HK-2 (cell line): ENCODE results near the gene MLLT10.
A peak's percentile ranks its signal among the peaks of the same experiment; 100 is the strongest.

Experiments
- DNase-seq: peaks from one replicate; pipeline ENCODE4 v3.0.0-alpha.2; 2018; ENCODE audit not compliant: unreplicated experiment

MLLT10 gene

DNA sequence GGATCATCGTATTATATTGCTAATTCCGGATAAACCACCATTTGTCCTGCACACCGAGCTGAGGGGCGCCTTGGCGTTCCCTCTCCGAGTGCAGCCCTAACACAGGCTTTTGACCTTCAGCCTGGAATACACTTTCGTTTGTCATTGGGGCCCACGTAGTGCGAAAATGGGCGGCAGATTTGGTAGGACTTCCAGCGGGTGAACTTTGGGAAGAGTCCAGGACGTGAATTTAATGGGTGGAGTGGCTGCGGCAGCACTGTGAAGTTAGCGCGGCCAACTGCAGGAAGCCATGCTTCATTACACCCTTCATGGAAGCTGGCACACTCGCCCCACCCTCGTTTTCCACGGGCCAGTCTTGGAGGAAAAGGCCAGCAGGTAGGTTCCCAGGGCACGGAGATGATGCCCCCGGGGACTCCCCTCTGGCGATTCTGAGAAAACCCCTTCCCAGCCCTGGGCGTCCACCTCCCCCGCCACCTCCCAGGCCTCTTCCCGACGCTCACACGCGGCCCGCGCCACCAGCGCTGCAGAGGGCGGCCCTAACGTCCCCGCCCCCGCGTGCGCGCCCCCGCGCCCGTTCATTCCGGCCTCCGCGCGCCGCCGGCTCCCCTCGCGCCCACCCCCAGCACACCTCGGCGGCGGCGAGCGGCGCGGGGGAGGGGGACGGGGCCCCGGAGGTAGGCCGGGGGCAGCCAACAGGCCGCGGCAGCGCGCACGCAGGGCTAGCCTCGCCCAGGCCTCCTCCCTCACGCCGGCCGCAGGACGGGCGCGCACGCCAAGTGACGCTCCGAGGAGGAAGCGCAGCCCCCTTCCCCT, at the start of gene MLLT10:
MLLT10 (plus strand) TSS at position 766 of the 813 bp plus-strand sequence. CDS start 413 bp downstream, outside the sequence.
- DNase-seq: peak; percentile 90

DNA sequence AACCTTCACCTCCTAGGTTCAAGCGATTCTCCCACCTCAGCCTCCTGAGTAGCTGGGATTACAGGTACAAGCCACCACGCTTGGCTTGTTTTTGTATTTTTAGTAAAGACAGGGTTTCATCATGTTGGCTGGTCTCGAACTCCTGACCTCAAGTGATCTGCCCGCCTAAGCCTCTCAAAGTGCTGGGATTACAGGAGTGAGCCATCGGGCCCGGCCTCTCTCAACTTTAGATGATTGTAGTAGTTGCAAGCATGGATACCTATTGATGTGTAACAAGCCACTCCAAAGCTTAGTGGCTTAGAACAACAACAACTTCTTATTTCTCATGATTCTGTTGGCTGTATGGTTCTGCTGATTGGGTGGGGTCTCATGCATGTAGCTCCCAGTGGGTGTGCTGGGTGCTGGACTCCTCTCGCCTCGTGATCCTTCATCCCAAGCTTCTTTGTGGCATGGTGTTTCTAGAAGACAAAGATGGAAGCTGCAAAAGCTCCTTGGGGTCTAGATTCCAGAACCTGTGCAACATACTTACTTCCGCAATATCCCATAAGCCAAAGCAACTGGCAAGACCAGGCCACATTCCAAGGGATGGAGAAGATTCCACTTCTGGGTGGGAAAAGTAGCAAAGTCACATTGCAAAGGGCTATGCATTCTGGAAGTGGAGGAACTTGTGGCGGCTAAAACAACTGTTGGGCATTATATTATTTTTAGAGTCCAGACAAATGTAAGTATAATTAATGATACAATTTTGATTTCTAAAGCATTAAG, 46.4 kb upstream of the MLLT10 start:
- no peak for DNase-seq

DNA sequence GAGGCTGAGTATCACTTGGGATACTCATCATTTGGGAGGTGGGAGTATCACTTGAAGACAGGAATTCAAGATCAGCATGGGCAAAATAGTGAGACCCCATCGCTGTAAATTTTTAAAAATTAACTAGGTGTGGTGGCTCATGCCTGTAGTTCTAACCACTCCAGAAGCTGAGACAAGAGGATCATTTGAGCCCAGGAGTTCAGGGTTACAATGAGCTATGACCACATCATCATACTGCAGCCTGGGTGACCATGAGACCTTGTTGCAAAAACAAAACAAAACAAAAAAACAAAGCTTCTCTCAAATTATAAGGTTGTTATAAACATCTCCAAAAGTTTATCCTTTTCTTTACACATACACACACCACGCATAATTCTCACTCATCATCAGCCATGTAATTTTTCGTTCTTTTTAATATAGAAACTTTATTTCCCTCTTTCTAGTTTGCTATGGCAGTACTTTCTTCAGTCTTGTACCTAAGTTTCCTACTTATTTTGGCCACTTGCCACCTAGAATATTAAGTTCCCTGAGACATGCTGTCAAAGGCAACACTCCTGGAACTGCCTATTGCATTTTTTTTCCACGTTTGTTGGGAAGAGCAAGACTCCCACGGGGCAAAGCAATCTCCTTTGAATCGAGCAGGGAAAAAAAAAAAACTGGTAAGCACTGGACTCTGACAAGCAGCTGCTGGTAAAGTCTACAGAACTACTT, 45.6 kb upstream of the MLLT10 start:
- DNase-seq: no peak

DNA sequence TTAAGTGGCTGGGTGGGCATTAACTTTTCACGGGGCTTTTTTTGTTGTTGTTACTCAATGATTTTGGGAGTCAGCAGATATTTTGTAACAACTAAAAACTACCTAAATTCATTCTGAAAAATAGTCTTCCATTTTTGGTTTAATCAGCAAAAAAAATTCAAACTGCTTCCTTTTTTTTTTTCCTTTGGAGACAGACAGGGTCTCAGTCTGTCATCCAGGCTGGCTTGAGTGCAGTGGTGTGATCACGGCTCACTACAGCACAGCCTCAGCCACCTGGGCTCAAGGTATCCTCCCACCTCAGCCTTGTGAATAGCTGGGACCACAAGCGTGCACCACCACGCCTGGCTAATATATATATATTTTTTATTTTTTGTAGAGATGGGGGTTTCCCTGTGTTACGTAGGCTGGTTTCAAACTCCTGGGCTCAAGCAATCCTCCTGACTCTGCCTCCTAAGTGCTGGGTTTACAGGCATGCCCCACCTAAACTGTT, 45.0 kb upstream of the MLLT10 start:
- DNase-seq: no peak

DNA sequence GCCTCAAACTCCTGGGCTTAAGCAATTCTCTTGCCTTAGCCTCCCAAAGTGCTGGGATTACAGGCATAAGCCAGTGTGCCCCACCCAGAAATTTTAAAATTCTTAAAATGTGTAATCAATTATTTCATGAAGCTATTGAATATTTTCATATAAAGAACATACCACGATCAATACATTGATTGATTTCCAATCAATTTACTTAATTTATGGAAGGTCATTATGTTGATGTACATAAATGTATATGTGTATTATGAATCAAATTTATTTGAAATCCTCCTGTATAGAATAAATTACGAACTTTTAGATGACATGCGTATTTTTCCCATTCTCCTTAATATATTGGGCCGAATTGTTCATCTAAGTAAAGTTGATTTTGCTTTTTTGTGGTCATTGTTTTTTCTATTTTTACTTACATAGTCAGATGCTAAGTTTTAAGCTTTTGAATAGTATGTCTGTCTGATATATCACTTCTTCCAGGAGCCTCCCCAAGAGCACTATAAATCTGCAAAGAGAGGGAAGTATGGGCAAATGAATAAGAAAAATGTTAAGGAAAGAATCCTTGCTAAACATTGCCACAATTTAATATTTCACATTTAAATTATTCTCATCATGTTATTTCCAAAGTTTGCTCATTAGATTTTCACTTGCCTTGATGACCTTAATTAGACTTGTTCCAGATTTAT, 43.9 kb upstream of the MLLT10 start:
- no peak for DNase-seq

DNA sequence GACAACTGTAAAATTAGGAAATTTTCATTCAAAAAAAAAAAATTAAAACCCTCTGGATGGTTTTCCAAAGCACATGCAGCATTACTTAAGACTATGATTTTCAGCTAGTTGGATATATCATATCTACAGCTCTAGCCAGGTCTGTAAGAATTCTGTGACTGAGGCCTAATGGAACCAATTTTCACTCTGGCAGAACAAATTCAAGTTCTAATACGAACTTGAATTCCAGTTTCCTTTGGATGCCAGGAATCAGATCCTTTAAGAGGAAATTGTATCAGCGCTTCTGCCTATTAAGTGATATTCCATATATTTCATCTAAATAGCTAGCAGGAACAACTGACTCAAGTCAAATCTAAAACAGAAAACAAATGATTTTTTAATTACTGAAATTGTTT, 43.3 kb upstream of the MLLT10 start:
- no peak for DNase-seq

DNA sequence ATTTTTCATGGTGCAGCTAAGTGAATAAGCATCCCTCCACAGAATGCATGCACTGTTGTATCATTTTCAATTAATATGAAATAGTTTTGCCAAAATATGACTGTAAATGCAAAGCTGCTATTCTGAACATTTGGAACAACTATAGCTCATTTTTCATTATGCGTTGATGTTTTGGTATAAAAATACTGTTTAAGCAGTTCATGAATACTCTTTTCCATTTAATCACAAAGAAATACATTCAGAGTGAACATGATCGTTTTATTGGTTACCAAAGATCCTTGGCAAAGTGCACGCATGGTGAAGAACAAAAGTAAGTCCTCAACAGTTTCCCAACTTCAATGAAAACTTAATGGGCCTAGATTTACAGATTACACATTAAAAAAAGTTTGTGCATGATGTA, 41.6 kb upstream of the MLLT10 start:
- DNase-seq: no peak

DNA sequence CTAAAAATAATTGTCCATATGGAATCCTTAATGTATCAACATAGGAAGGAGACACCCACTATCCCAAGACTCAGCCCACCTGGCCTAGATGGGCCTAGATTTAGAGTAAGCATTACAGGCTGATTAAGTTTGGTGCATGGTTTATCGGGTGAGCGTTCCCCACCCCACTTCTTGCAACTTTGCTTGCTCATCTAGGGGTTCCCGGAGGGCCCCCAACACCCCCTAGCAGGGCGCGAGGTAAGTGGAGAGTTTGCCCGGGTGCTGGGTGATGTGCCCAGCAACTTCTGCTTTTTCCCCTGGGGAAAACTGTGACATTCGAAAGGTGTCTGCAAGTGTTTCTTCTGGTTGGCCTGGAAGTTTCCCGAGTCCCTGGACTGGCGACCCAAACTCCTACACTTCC, 40.2 kb upstream of the MLLT10 start:
- no peak for DNase-seq

DNA sequence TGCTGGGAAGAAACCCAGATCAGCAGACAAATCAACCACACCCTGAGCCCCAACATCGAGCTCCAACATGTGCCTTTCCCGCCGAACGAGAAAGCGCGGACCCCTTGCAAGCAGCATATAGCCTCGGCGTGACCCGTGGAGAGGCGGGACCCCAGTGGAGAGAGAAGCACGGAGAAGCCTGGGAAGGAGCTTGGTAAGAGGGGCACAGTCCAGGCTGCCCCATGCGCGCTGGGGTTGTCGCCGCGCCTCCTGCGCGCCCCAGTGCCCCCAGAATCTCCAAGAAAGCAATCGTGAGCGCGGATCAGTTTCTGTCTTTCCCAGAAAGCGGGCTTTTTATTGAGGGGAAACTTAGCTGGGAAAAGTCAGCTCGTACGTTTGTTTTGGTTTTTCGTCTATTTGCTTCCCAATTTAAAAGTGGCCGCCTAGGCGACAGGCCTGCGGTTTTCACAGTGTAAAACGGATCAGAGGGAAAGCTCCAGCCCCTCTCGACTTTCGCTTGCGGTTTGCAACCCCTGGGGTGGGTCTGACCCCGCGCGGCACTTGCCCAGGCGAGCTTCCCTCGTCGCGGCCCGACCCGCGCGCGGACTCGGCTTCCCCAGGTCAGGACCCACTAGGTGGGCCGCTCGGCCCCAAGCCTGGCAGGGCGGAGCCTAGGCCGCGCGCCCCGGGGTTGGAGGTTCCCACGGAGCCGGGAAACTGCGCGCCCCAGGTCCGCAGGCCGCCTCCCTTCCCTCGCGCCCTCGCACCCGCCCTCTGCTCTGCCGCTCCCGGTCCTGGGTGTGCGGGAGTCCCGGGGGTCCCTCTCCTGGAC, 39.6 kb upstream of the MLLT10 start:
- no peak for DNase-seq

DNA sequence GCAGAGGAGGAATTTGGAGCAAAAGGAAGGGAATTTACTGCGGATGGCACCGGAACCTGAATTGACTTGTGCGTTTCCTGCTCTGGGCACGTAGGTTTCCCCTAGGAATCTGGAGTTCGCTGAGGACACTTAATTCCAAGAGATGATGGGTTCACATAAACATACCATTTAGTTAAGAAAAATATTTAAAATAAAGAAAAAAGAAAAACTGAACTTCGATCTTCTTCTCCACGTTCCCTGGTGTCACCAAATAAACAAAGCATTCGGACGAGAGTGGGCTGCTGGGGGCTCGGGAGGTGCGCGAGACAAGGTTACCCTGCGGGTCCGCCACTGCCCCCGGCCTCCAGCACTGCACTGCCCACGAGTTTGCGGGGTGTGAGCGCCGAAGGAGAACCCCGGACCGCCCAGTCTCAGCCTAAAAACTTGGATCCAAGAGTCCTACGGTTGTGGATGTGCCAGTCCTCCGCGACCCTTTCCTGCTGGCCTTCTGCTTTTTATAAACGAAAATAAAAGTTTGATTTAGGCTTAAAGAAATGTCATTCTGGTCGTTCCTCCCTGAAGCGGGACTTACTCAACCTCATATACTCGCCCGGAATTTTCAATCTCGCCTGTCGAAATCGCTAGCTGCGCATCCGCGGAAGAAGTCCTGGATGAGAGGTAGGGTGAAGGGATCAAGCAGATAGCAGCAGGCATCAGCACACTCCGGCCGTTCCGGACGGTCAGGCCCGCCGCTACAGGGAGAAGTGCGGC, 38.9 kb upstream of the MLLT10 start:
- no peak for DNase-seq

DNA sequence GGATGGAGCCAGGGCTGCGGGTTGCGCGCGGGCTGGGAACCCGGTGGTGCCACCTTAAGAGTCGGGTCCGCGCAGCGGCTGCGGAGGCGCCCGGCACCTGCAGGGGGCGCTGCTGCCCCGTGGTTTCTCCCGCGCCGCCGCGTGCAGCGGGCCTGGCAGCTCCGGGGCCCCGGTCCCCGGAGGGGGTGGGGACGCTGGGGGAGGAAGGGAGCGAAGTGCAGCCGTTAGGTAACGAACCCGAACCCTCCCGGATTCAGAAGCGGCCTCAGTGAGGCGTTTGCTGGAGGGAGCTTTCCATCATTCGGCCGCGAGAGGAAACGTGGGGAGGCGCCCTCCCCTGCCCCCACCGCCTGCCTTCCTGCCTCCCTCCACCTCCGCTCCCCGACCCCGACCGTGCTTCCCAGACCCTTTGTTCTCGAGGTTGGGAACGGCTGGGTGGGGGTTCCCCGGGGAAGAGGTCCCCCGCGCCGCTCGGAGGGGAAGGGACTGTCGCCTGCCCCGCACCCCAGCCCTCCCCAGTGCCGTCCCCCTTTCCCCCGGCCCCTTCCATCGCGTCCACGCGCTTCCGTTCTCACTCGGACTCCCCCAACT, 38.2 kb upstream of the MLLT10 start:
- DNase-seq: peak; percentile 80

DNA sequence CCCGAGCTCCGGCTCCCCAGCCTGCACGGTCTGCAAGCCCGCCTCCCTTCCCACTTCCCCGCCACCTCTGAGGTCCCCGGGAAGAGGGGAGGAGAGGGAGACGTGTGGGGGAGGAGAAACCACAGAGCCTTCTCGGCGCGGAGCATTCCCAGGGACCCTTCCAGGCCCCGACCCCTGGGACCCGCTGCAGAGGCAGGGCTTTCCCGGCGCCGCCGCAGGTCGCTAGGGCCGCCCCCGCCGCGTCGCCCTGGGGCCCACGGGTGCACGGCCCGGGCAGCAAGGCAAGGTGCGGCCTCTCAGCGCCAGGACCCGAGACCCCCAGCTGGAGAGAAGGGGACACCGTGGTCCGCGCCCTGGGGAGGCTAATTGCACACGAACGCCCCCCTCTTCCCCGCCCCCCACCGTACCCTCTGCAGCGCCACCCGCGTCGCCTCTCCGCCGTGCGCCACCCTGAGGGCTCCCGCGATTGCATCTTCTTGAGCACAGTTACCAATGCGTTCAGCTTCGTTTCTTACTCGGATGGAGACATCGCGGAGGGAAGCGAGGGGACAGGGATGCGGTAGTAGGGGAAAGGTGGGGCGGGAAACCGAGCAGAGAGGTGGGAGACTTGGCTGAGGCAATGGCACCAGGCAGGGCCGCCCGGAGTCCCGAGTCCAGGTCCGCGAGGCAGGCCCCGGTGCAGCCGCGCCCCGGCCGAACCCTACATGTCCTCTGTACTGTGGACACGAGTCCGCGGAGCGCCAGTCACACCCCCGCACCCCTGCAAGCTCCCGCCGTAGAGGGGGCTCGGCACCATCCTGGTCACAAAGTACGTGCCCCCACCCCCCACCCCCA, 37.5 kb upstream of the MLLT10 start:
- DNase-seq: peak; percentile 57

DNA sequence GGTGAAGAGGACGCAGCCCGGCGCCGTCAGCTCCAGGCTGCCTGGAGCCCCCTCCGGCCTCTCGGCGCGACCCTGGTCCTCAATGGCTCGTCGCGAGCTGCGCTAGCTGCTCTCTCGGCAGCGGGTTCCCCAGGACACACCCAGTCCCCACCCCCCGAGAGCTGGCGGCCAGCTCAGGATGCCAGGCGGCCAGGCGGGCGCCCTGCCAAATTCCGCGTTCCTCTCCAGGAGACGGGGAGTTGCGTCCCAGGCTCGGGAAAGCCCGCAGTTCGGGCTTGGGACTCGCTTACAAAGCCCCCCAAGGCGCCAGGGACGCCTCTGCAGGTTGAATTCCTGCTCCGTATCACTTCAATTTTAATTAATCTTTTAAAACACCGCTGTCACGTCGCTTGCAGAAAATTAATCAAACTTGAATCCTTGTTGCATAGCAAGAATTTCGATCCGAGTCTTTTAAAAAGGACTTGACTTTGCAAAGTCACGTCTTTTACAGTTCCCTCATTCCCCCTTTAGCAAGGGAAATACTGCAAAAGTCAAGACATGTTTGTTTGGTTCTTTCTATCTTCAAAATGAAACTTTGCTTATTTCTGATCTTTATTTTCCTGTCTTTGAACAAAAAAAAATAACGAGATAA, 36.7 kb upstream of the MLLT10 start:
- DNase-seq: peak; percentile 88

DNA sequence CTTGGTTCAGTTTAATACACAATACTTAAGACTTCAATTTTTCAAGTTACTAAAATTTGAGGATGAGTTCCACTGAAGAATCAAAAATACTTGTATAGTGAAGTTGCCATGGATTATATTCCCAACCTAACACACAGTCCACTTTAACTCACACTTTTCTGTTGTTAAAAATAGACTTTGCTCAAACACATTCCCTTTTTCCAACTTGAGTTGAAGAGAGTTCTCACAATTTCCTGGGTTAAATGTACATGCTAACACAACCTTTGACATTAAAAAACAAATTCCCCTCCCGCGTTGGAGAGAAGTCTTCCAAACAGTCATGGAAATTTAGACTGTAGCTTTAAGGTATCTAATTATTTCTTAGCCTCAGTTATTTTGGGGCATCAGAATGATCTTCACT, 35.7 kb upstream of the MLLT10 start:
- no peak for DNase-seq

DNA sequence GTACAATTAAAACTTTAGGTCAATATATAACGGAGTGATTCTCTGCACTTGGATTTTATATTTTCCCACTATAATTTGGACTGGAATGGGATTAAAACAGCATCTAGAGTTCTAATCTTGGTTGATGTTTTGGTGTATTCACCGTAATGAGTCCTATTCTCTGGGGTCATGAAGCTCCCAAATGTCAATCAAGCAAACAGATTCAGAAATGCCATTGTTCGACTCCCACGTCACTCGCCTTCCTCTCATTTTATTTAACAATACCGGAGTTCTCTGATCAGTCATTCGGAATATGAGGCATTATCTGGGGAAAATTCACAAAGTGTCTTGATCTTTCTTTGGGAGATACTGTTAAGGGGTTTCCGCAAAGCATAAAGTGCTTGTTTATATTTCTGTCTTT, 35.0 kb upstream of the MLLT10 start:
- no peak for DNase-seq

DNA sequence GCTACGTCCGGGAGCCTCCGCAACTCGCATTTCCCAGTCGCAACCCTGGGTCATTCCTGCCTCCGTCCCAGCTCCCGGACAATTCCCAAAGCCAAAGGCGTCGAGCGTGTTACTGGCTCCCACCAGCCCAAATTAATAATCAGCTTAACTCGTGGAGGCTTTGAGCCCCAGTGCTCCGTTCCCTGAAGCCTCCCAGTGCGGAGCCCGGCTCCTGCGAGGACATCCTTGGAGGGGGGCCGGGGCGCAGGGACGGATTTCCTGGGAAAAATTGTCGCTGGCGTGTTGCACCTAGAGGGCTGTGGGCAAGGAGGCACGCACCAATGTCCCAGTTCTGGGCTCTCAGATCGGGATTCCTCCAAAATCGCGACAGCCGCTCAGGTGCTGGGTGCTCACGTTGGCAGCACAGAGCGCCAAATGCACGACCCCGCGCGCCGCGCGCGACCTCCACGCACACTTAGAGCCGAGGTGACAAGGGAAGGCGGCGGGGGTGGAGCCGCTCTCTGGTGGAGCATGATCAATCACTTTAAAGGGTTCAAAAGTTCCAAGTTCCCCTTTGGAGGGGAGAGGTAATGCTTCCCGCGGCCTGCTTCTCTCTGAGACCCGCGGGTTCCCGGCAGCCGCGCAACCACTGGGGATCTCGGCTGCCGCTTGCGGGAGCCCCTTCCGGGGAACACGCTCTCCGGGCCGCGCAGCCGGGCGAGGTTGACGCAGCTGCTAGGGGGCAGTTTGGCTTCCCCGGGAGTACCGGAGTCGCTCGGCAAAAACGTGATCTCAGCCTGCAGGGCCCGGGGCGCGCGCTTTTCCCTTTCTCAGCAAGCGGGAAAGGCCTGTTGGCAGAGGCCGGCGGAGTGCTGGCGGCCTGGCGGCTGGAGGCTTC, 34.1 kb upstream of the MLLT10 start:
- peak; percentile 18 for DNase-seq

DNA sequence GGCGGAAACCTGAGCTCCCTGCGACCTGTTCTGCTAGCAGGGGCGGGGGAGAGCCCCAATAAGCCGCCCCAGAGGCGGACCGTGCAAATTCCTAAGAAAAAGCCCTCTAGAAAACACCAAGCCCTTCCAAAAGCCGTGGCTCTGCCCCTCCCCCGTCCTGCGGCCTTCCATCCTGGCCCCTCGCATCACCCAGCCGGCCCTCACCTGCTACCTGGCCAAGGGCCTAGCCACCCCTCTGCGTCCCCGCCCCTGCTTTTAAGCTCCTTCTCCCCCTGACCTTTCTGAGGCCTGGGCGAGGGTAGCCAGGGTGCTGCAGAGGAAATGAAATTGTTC, 33.5 kb upstream of the MLLT10 start:
- DNase-seq: no peak

DNA sequence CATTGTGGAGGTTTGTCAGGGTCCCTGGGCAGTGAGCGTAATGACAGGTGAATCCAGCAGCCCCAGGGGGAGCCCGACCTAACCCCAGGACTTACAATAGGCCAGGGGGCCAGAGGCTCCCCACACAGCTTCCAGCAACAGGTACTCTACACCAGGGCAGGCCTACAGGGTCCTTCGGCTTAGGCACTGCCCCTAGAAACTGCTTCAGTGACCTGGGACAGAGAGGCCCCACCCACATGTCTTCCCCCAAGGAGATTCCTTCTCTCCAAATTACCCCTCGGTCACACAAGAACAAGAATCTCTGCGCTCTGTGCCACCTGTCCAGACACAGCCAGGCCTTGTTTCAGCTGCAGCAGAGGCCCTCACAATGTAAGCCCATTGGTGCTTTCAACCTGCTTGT, 32.9 kb upstream of the MLLT10 start:
- no peak for DNase-seq
